HG02763 (cell line): ENCODE results near the gene GRID1.
"Not testable (repeated sequence)": the region's sequence is repeated elsewhere in the genome, so short reads cannot be mapped to it uniquely, and the experiment has no call there.

ENCODE experiments used
- ATAC-seq: cut with Tn5 transposase; IDR thresholded peaks from one replicate; pipeline ENCODE4 v1.9.1; 2021; ENCODE audit warnings: mild to moderate bottlenecking, moderate library complexity; ENCODE audit not compliant: unreplicated experiment

Gene GRID1

GRCh38 chr10:85979598-85979997, 387.0 kb downstream of the GRID1 start:
- ATAC-seq: no peak

- ATAC-seq: no peak
Observed at GRCh38 chr10:85978566-85979358, 387.8 kb downstream of the GRID1 start.

GRCh38 chr10:85977642-85978041, 389.0 kb downstream of the GRID1 start:
- no peak for ATAC-seq

GRCh38 chr10:85976267-85976793, 390.3 kb downstream of the GRID1 start:
- no peak for ATAC-seq

GRCh38 chr10:85971494-85971893, 395.1 kb downstream of the GRID1 start:
- ATAC-seq: no peak

GRCh38 chr10:85967594-85967993, 399.0 kb downstream of the GRID1 start:
- ATAC-seq: no peak

GRCh38 chr10:85961479-85962067, 405.0 kb downstream of the GRID1 start:
- no peak for ATAC-seq

- no peak for ATAC-seq
Observed at GRCh38 chr10:85961073-85961472, 405.5 kb downstream of the GRID1 start.

GRCh38 chr10:85959239-85959638, 407.4 kb downstream of the GRID1 start:
- ATAC-seq: no peak

GRCh38 chr10:85950921-85951320, 415.7 kb downstream of the GRID1 start:
- no peak for ATAC-seq

GRCh38 chr10:85946713-85947326, 419.8 kb downstream of the GRID1 start:
- peak; percentile 88 for ATAC-seq

GRCh38 chr10:85936161-85936560, 430.4 kb downstream of the GRID1 start:
- ATAC-seq: no peak

- ATAC-seq: no peak
Observed at GRCh38 chr10:85934586-85934985, 432.0 kb downstream of the GRID1 start.

- not testable (repeated sequence) for ATAC-seq
Observed at GRCh38 chr10:85929993-85930392, 436.6 kb downstream of the GRID1 start.

GRCh38 chr10:85927952-85928665, 438.5 kb downstream of the GRID1 start:
- ATAC-seq: no peak

GRCh38 chr10:85926986-85927385, 439.6 kb downstream of the GRID1 start:
- peak; percentile 84 for ATAC-seq

GRCh38 chr10:85926136-85926535, 440.5 kb downstream of the GRID1 start:
- ATAC-seq: no peak

GRCh38 chr10:85925201-85925750, 441.3 kb downstream of the GRID1 start:
- ATAC-seq: no peak

- ATAC-seq: no peak
Observed at GRCh38 chr10:85924382-85925102, 442.1 kb downstream of the GRID1 start.
